Hepatocyte (in vitro differentiated cells): Measurements from ENCODE around the gene CDC42BPA. TPM values are rescaled to one million over a fixed set of nuclear protein-coding genes. Genes with fewer than 3 reads are reported as not detected.

Experiments used
- DNase-seq: peaks from one replicate; pipeline ENCODE4 v3.0.0-alpha.2; 2016; ENCODE audit warnings: low spot score
- H2AFZ ChIP-seq: fragments of 200-600 bp; sonication (generic); 2 replicates; pipeline ENCODE4 v1.6.0; 2016; ENCODE audit warnings: antibody characterized with exemption, mild to moderate bottlenecking
- H3K27ac ChIP-seq: fragments of 200-600 bp; sonication (generic); 2 replicates; pipeline ENCODE4 v1.5.1; 2016; ENCODE audit warnings: mild to moderate bottlenecking
- H3K27me3 ChIP-seq: fragments of 200-600 bp; sonication (generic); 2 replicates; pipeline ENCODE4 v1.6.1; 2016
- H3K36me3 ChIP-seq: fragments of 200-600 bp; sonication (generic); replicated peaks from 2 replicates; pipeline ENCODE4 v1.5.1; 2016; ENCODE audit warnings: low read depth; ENCODE audit not compliant: insufficient read depth
- H3K4me1 ChIP-seq: fragments of 200-600 bp; sonication (generic); 2 replicates; pipeline ENCODE4 v1.5.1; 2016; ENCODE audit warnings: mild to moderate bottlenecking, moderate library complexity; ENCODE audit not compliant: insufficient read depth
- H3K4me2 ChIP-seq: fragments of 200-600 bp; sonication (generic); 2 replicates; pipeline ENCODE4 v1.6.0; 2016
- H3K4me3 ChIP-seq: fragments of 200-600 bp; sonication (generic); 2 replicates; pipeline ENCODE4 v1.5.1; 2016; ENCODE audit warnings: mild to moderate bottlenecking
- H3K79me2 ChIP-seq: fragments of 200-600 bp; sonication (generic); 2 replicates; pipeline ENCODE4 v1.6.0; 2017; ENCODE audit warnings: mild to moderate bottlenecking
- H3K9me2 ChIP-seq: fragments of 200-600 bp; sonication (generic); replicated peaks from 2 replicates; pipeline ENCODE4 v1.6.0; 2017; ENCODE audit warnings: mild to moderate bottlenecking; ENCODE audit not compliant: insufficient read depth
- H3K9me3 ChIP-seq: fragments of 200-600 bp; sonication (generic); 2 replicates; pipeline ENCODE4 v1.5.1; 2016; ENCODE audit warnings: low read depth, mild to moderate bottlenecking
- H4K20me1 ChIP-seq: fragments of 200-600 bp; sonication (generic); 2 replicates; pipeline ENCODE4 v1.6.0; 2016; ENCODE audit warnings: mild to moderate bottlenecking; ENCODE audit not compliant: insufficient read depth, poor library complexity, severe bottlenecking
- EZH2 ChIP-seq: fragments of 200-600 bp; sonication (generic); IDR thresholded peaks from 2 replicates; pipeline ENCODE4 v1.6.1; 2016; ENCODE audit warnings: antibody characterized with exemption, mild to moderate bottlenecking, borderline replicate concordance
- EZH2phosphoT487 ChIP-seq: fragments of 200-600 bp; sonication (generic); IDR thresholded peaks from one replicate; pipeline ENCODE4 v1.6.1; 2018; ENCODE audit warnings: antibody characterized with exemption, mild to moderate bottlenecking, low read depth, moderate library complexity; ENCODE audit not compliant: unreplicated experiment, severe bottlenecking
- WGBS: methylation state at CpG from one replicate; pipeline ENCODE4 v1.1.6; 2016; ENCODE audit warnings: low lambda C conversion rate; ENCODE audit errors: missing lambda C conversion rate; 5-methylcytosine and 5-hydroxymethylcytosine counted together
- polyA plus RNA-seq: library from polyadenylated mRNA; unstranded; fragments of >200 nt; fragmentation: Nextera tagmentation; extraction: Ambion mirVana; gene quantifications from 2 replicates; pipeline ENCODE4 v1.2.1, GENCODE V29; 2016
- total RNA-seq: library from RNA; depleted of rRNA; stranded (reverse); fragments of >200 nt; gene quantifications from 2 replicates; pipeline ENCODE4 v1.2.3, GENCODE V29; 2014
- TF ChIP-seq, protein P1 (sequence below): fragments of 200-600 bp; sonication (generic); IDR thresholded peaks from 2 replicates; pipeline ENCODE4 v1.5.1; 2016; ENCODE audit warnings: antibody characterized with exemption, mild to moderate bottlenecking; ENCODE audit not compliant: poor library complexity

CDC42BPA gene
- total and polyA plus RNA-seq, 2 experiments from 2014 or later, result 24.5 to 40.9 TPM

DNA sequence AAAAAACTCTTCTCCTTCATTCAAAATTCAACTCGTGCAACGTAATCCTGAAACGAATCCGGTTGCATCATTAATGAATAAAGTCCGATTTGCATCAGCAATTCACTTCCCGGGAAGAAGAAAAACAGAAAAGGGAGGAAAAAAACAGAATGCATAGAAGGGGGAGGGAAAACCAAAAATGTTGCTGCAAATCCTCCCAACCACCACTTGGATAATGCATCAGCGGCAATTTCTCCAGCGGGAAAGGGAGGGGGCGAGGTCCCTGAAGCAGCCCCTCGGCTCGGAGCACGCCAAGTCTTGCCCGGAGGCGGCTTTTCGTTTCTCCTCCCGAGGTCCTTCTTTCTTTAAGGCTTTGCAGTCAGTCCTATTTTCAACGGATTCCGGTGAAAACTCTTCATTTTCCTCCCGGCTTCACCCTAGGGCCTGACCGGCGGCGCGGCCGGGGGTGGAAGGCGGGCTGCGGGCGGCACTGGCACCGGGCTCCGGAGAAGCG lies 723 bp downstream of the CDC42BPA start:
- no peaks in the 10 kb centered on the region for H3K36me3 ChIP-seq
- peaks cover 49% of the 10 kb centered on the region for H3K79me2 ChIP-seq
- H3K4me1 ChIP-seq, result peaks cover 5% of the 10 kb centered on the region
- H3K27ac ChIP-seq, result peak overlapping the region; percentile 94
- H3K9me3 ChIP-seq, result no peaks in the 10 kb centered on the region
- peak overlapping the region; percentile 79 for H3K4me2 ChIP-seq
- TF ChIP-seq, protein P1, sequence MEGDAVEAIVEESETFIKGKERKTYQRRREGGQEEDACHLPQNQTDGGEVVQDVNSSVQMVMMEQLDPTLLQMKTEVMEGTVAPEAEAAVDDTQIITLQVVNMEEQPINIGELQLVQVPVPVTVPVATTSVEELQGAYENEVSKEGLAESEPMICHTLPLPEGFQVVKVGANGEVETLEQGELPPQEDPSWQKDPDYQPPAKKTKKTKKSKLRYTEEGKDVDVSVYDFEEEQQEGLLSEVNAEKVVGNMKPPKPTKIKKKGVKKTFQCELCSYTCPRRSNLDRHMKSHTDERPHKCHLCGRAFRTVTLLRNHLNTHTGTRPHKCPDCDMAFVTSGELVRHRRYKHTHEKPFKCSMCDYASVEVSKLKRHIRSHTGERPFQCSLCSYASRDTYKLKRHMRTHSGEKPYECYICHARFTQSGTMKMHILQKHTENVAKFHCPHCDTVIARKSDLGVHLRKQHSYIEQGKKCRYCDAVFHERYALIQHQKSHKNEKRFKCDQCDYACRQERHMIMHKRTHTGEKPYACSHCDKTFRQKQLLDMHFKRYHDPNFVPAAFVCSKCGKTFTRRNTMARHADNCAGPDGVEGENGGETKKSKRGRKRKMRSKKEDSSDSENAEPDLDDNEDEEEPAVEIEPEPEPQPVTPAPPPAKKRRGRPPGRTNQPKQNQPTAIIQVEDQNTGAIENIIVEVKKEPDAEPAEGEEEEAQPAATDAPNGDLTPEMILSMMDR, result no peak
- TF ChIP-seq EZH2 (no peak), EZH2phosphoT487 (no peak)
- H3K9me2 ChIP-seq, result no peaks in the 10 kb centered on the region
- peaks cover 38% of the 10 kb centered on the region for H4K20me1 ChIP-seq
- DNase-seq, result peak; percentile 77
- H3K27me3 ChIP-seq, result no peaks in the 10 kb centered on the region
- WGBS, result 1% methylated on average over 30 of the region's 30 CpGs
- H2AFZ ChIP-seq, result peak overlapping the region; percentile 88
- H3K4me3 ChIP-seq, result peak overlapping the region; percentile 80

DNA sequence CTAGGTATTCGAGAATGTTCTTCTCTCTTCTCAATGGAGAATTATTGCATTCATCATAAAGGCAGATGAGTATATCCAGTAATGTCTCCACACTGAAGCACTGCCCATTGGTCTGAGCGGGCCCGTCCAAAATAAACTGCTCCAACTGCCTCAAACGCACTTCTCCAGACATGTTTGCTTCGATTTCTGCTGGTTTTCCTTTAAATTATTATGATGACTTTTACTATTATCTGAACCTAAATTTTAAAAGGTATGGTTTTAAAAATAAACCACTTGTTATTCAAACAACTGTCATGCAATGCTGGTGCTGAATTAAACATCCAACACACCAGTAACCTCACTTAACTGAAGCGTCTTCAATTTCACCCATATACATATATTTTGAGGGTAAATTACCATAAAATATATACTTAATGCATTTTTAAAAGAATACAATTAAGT lies 1.3 kb downstream of the CDC42BPA start:
- Histone ChIP-seq H3K36me3 (no peaks in the 10 kb centered on the region), H4K20me1 (peaks cover 39% of the 10 kb centered on the region), H2AFZ (no peak overlapping the region), H3K27me3 (no peaks in the 10 kb centered on the region), H3K4me1 (peaks cover 5% of the 10 kb centered on the region), H3K9me3 (no peaks in the 10 kb centered on the region), H3K79me2 (peaks cover 55% of the 10 kb centered on the region), H3K4me2 (peak overlapping the region; percentile 79), H3K9me2 (no peaks in the 10 kb centered on the region), H3K4me3 (peak overlapping the region; percentile 80), H3K27ac (peak overlapping the region; percentile 47)
- TF ChIP-seq, protein P1, result no peak
- TF ChIP-seq EZH2phosphoT487, result no peak
- TF ChIP-seq EZH2, result no peak
- no peak for DNase-seq
- WGBS, result 5% methylated on average over 6 of the region's 6 CpGs

DNA sequence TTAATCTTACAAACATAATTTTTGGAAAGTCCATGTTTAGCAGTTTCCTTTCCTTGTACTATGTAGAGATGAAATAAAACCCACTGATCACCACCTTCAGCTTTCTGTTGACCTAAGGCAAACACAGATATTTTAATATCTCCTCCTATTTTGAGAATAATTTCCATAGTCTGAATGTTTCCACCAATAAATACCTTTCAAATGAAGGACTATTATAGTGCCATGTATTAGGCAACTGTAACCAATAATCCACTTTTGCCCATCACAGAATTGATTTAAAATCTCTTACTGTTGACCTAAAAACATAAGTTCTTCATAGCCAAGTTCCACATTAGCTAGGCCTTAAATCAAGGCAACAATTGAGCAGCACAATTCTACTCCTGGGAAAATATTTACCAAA lies 1.8 kb downstream of the CDC42BPA start:
- no peaks in the 10 kb centered on the region for H3K9me3 ChIP-seq
- peaks cover 61% of the 10 kb centered on the region for H3K79me2 ChIP-seq
- peaks cover 39% of the 10 kb centered on the region for H4K20me1 ChIP-seq
- H3K4me3 ChIP-seq, result peak overlapping the region; percentile 80
- H3K9me2 ChIP-seq, result no peaks in the 10 kb centered on the region
- no peaks in the 10 kb centered on the region for H3K27me3 ChIP-seq
- peaks cover 5% of the 10 kb centered on the region for H3K4me1 ChIP-seq
- H3K4me2 ChIP-seq, result peak overlapping the region; percentile 79
- H2AFZ ChIP-seq, result no peak overlapping the region
- DNase-seq, result no peak
- no peaks in the 10 kb centered on the region for H3K36me3 ChIP-seq
- TF ChIP-seq EZH2 (no peak), EZH2phosphoT487 (no peak)
- TF ChIP-seq, protein P1, result no peak
- H3K27ac ChIP-seq, result peak overlapping the region; percentile 47
